Measurements from ENCODE around the gene COL24A1. TPM values are rescaled to one million over a fixed set of nuclear protein-coding genes. Genes with fewer than 3 reads are reported as not detected.
"Not testable (repeated sequence)": the region's sequence is repeated elsewhere in the genome, so short reads cannot be mapped to it uniquely, and the experiment has no call there.

Gene COL24A1
- total and polyA plus RNA-seq, 4 experiments from 2014 or later, result 0.09 to 0.14 TPM; not detected in 2

GRCh38 chr1:85801520-85801919, 355.1 kb downstream of the COL24A1 start:
- Histone ChIP-seq H3K9me3 (ENCODE audit: control insufficient read depth in 1 of 2, low read length in 2 of 2) (no peaks in the 10 kb centered on the region), H3K4me3 (ENCODE audit: low read length in 2 of 2) (no peak overlapping the region), H3K4me1 (ENCODE audit: insufficient read depth, low read length) (no peaks in the 10 kb centered on the region), H3K27ac (ENCODE audit: low read depth, low read length) (no peak overlapping the region), H3K36me3 (ENCODE audit: insufficient read depth, low read length) (no peaks in the 10 kb centered on the region), H3K27me3 (ENCODE audit: insufficient read depth, low read length) (no peaks in the 10 kb centered on the region)
- no peak for DNase-seq
- no peaks in the 10 kb centered on the region for H3K36me3 Mint-ChIP-seq
- ChIA-PET CTCF (ENCODE audit: partially characterized antibody) (no interaction called here), POLR2A (ENCODE audit: partially characterized antibody) (no interaction called here)
- intact Hi-C loops (cut with micrococcal nuclease), result no loop called here
- no peak overlapping the region for H3K4me3 Mint-ChIP-seq
- H3K27me3 Mint-ChIP-seq, result peaks cover 2 to 3% of the 10 kb centered on the region in 2 donors
- peaks cover 0 to 2% (median 0%) of the 10 kb centered on the region in 8 donors for H3K9me3 Mint-ChIP-seq
- H3K27ac Mint-ChIP-seq, result no peak overlapping the region
- H3K4me1 Mint-ChIP-seq, result no peaks in the 10 kb centered on the region

- CTCF ChIA-PET (ENCODE audit: partially characterized antibody), result no interaction called here
- Mint-ChIP-seq H3K36me3 (no peaks in the 10 kb centered on the region), H3K9me3 (peaks cover 0 to 2% (median 0%) of the 10 kb centered on the region in 8 donors), H3K4me1 (no peaks in the 10 kb centered on the region), H3K4me3 (no peak overlapping the region), H3K27me3 (peaks cover 2 to 3% of the 10 kb centered on the region in 2 donors), H3K27ac (no peak overlapping the region)
- DNase-seq, result no peak
- H3K4me3 ChIP-seq (ENCODE audit: low read length in 2 of 2), result no peak overlapping the region
- H3K27ac ChIP-seq (ENCODE audit: low read depth, low read length), result no peak overlapping the region
- no peaks in the 10 kb centered on the region for H3K36me3 ChIP-seq (ENCODE audit: insufficient read depth, low read length)
- H3K27me3 ChIP-seq (ENCODE audit: insufficient read depth, low read length), result no peaks in the 10 kb centered on the region
- H3K9me3 ChIP-seq (ENCODE audit: control insufficient read depth in 1 of 2, low read length in 2 of 2), result no peaks in the 10 kb centered on the region
- POLR2A ChIA-PET (ENCODE audit: partially characterized antibody), result no interaction called here
- intact Hi-C loops (cut with micrococcal nuclease), result no loop called here
- H3K4me1 ChIP-seq (ENCODE audit: insufficient read depth, low read length), result no peaks in the 10 kb centered on the region
Observed at GRCh38 chr1:85799737-85800136, 356.8 kb downstream of the COL24A1 start.

GRCh38 chr1:85798419-85798818, 358.2 kb downstream of the COL24A1 start:
- H3K36me3 ChIP-seq (ENCODE audit: insufficient read depth, low read length), result no peaks in the 10 kb centered on the region
- H3K4me3 ChIP-seq (ENCODE audit: low read length in 2 of 2), result no peak overlapping the region

GRCh38 chr1:85777021-85777420, 379.6 kb downstream of the COL24A1 start:
- H3K27ac Mint-ChIP-seq; H3K9me3 ChIP-seq (ENCODE audit: control insufficient read depth in 1 of 2, low read length in 2 of 2); H3K4me1 Mint-ChIP-seq; POLR2A ChIA-PET (ENCODE audit: partially characterized antibody); intact Hi-C loops (cut with micrococcal nuclease); CTCF ChIA-PET (ENCODE audit: partially characterized antibody); H3K4me3 ChIP-seq (ENCODE audit: low read length in 2 of 2); H3K27me3 Mint-ChIP-seq; H3K27ac ChIP-seq (ENCODE audit: low read depth, low read length); H3K9me3 Mint-ChIP-seq; H3K4me3 Mint-ChIP-seq; DNase-seq; H3K36me3 Mint-ChIP-seq; H3K36me3 ChIP-seq (ENCODE audit: insufficient read depth, low read length); H3K4me1 ChIP-seq (ENCODE audit: insufficient read depth, low read length); H3K27me3 ChIP-seq (ENCODE audit: insufficient read depth, low read length): not testable (repeated sequence)

More at GRCh38 chr1:85798419-85798818, 358.2 kb downstream of the COL24A1 start:
- H3K36me3 Mint-ChIP-seq, result no peaks in the 10 kb centered on the region
- no peak overlapping the region for H3K27ac ChIP-seq (ENCODE audit: low read depth, low read length)
- H3K4me1 Mint-ChIP-seq, result no peaks in the 10 kb centered on the region
- no peaks in the 10 kb centered on the region for H3K27me3 ChIP-seq (ENCODE audit: insufficient read depth, low read length)
- H3K9me3 Mint-ChIP-seq, result peaks cover 0 to 2% (median 0%) of the 10 kb centered on the region in 8 donors
- no peak for DNase-seq
- no peaks in the 10 kb centered on the region for H3K9me3 ChIP-seq (ENCODE audit: control insufficient read depth in 1 of 2, low read length in 2 of 2)
- no peak overlapping the region for H3K4me3 Mint-ChIP-seq
- H3K27me3 Mint-ChIP-seq, result peaks cover 0 to 2% of the 10 kb centered on the region in 2 donors
- ChIA-PET CTCF (ENCODE audit: partially characterized antibody) (no interaction called here), POLR2A (ENCODE audit: partially characterized antibody) (no interaction called here)
- H3K27ac Mint-ChIP-seq, result no peak overlapping the region
- no peaks in the 10 kb centered on the region for H3K4me1 ChIP-seq (ENCODE audit: insufficient read depth, low read length)
- intact Hi-C loops (cut with micrococcal nuclease), result no loop called here

- POLR2A ChIA-PET (ENCODE audit: partially characterized antibody), result no interaction called here
- Mint-ChIP-seq H3K9me3 (peaks cover 0 to 3% (median 0%) of the 10 kb centered on the region in 8 donors), H3K27ac (no peak overlapping the region)
Observed at GRCh38 chr1:85762804-85763203, 393.8 kb downstream of the COL24A1 start.

GRCh38 chr1:85756864-85757263, 399.7 kb downstream of the COL24A1 start:
- Mint-ChIP-seq H3K4me1 (no peaks in the 10 kb centered on the region), H3K9me3 (peaks cover 0 to 13% (median 6%) of the 10 kb centered on the region in 8 donors), H3K27ac (no peak overlapping the region), H3K27me3 (no peaks in the 10 kb centered on the region), H3K36me3 (no peaks in the 10 kb centered on the region), H3K4me3 (no peak overlapping the region)
- ChIA-PET CTCF (ENCODE audit: partially characterized antibody) (no interaction called here), POLR2A (ENCODE audit: partially characterized antibody) (no interaction called here)
- Histone ChIP-seq H3K4me3 (ENCODE audit: low read length in 2 of 2) (no peak overlapping the region), H3K36me3 (ENCODE audit: insufficient read depth, low read length) (no peaks in the 10 kb centered on the region), H3K4me1 (ENCODE audit: insufficient read depth, low read length) (no peaks in the 10 kb centered on the region), H3K27ac (ENCODE audit: low read depth, low read length) (no peak overlapping the region), H3K27me3 (ENCODE audit: insufficient read depth, low read length) (no peaks in the 10 kb centered on the region), H3K9me3 (ENCODE audit: control insufficient read depth in 1 of 2, low read length in 2 of 2) (no peaks in the 10 kb centered on the region)
- DNase-seq, result no peak
- intact Hi-C loops (cut with micrococcal nuclease), result no loop called here

More at GRCh38 chr1:85762804-85763203, 393.8 kb downstream of the COL24A1 start:
- Mint-ChIP-seq H3K27me3 (no peaks in the 10 kb centered on the region), H3K36me3 (no peaks in the 10 kb centered on the region), H3K4me3 (no peak overlapping the region), H3K4me1 (no peaks in the 10 kb centered on the region)
- intact Hi-C loops (cut with micrococcal nuclease), result no loop called here
- Histone ChIP-seq H3K27me3 (ENCODE audit: insufficient read depth, low read length) (no peaks in the 10 kb centered on the region), H3K4me1 (ENCODE audit: insufficient read depth, low read length) (no peaks in the 10 kb centered on the region), H3K27ac (ENCODE audit: low read depth, low read length) (no peak overlapping the region), H3K9me3 (ENCODE audit: control insufficient read depth in 1 of 2, low read length in 2 of 2) (no peaks in the 10 kb centered on the region), H3K4me3 (ENCODE audit: low read length in 2 of 2) (no peak overlapping the region), H3K36me3 (ENCODE audit: insufficient read depth, low read length) (no peaks in the 10 kb centered on the region)
- no peak for DNase-seq
- CTCF ChIA-PET (ENCODE audit: partially characterized antibody), result no interaction called here

- Mint-ChIP-seq H3K27ac (no peak overlapping the region), H3K9me3 (peaks cover 0 to 6% (median 0%) of the 10 kb centered on the region in 8 donors), H3K4me3 (no peak overlapping the region), H3K4me1 (no peaks in the 10 kb centered on the region), H3K27me3 (peaks cover 4 to 9% of the 10 kb centered on the region in 2 donors), H3K36me3 (no peaks in the 10 kb centered on the region)
- H3K4me3 ChIP-seq (ENCODE audit: low read length in 2 of 2), result no peak overlapping the region
- DNase-seq, result no peak
- no peaks in the 10 kb centered on the region for H3K4me1 ChIP-seq (ENCODE audit: insufficient read depth, low read length)
- no peaks in the 10 kb centered on the region for H3K9me3 ChIP-seq (ENCODE audit: control insufficient read depth in 1 of 2, low read length in 2 of 2)
- H3K36me3 ChIP-seq (ENCODE audit: insufficient read depth, low read length), result no peaks in the 10 kb centered on the region
- intact Hi-C loops (cut with micrococcal nuclease), result no loop called here
- no peak overlapping the region for H3K27ac ChIP-seq (ENCODE audit: low read depth, low read length)
- no peaks in the 10 kb centered on the region for H3K27me3 ChIP-seq (ENCODE audit: insufficient read depth, low read length)
- ChIA-PET CTCF (ENCODE audit: partially characterized antibody) (no interaction called here), POLR2A (ENCODE audit: partially characterized antibody) (no interaction called here)
Observed at GRCh38 chr1:85748120-85748519, 408.5 kb downstream of the COL24A1 start.

GRCh38 chr1:85746777-85747176, 409.8 kb downstream of the COL24A1 start:
- Mint-ChIP-seq H3K4me1 (no peaks in the 10 kb centered on the region), H3K36me3 (no peaks in the 10 kb centered on the region), H3K4me3 (no peak overlapping the region), H3K27ac (no peak overlapping the region), H3K9me3 (peaks cover 0 to 6% (median 0%) of the 10 kb centered on the region in 8 donors), H3K27me3 (peaks cover 6 to 10% of the 10 kb centered on the region in 2 donors)
- no peak for DNase-seq
- Histone ChIP-seq H3K27me3 (ENCODE audit: insufficient read depth, low read length) (no peaks in the 10 kb centered on the region), H3K9me3 (ENCODE audit: control insufficient read depth in 1 of 2, low read length in 2 of 2) (no peaks in the 10 kb centered on the region), H3K4me1 (ENCODE audit: insufficient read depth, low read length) (no peaks in the 10 kb centered on the region), H3K36me3 (ENCODE audit: insufficient read depth, low read length) (no peaks in the 10 kb centered on the region), H3K4me3 (ENCODE audit: low read length in 2 of 2) (no peak overlapping the region), H3K27ac (ENCODE audit: low read depth, low read length) (no peak overlapping the region)
- intact Hi-C loops (cut with micrococcal nuclease), result no loop called here
- POLR2A ChIA-PET (ENCODE audit: partially characterized antibody), result no interaction called here
- CTCF ChIA-PET (ENCODE audit: partially characterized antibody), result no interaction called here

All from CD4-positive, alpha-beta memory T cell (primary cell).